Dedifferentiated amniotic fluid mesenchymal stem cell (primary cell): ENCODE measurements around the gene FHIP2A.
"Not testable (repeated sequence)": the region's sequence is repeated elsewhere in the genome, so short reads cannot be mapped to it uniquely, and the experiment has no call there.

ENCODE experiments used
- DNase-seq: peaks from one replicate; pipeline ENCODE4 v3.0.0-alpha.2; 2016; ENCODE audit errors: extremely low spot score

Gene FHIP2A

GRCh38 chr10:114856544-114857287 is 35.1 kb downstream of the FHIP2A start:
- DNase-seq, result peak; percentile 85

- not testable (repeated sequence) for DNase-seq
These were observed 35.6 kb downstream of the FHIP2A start for GRCh38 chr10:114857288-114857565.

- DNase-seq, result no peak
These were observed 36.5 kb downstream of the FHIP2A start for GRCh38 chr10:114857922-114858629.

GRCh38 chr10:114859222-114859621 is 37.6 kb downstream of the FHIP2A start:
- DNase-seq, result no peak

GRCh38 chr10:114862456-114862855 is 40.9 kb downstream of the FHIP2A start:
- no peak for DNase-seq

- DNase-seq, result no peak
These were observed 45.8 kb downstream of the FHIP2A start for GRCh38 chr10:114867365-114867764.

- peak; percentile 60 for DNase-seq
These were observed 47.4 kb downstream of the FHIP2A start for GRCh38 chr10:114868870-114869519.

- DNase-seq, result peak; percentile 83
These were observed 47.9 kb downstream of the FHIP2A start for GRCh38 chr10:114869520-114869892.

- no peak for DNase-seq
These were observed 48.9 kb downstream of the FHIP2A start for GRCh38 chr10:114870486-114870885.

- no peak for DNase-seq
These were observed 49.8 kb downstream of the FHIP2A start for GRCh38 chr10:114871379-114871778.
